CD4-positive, CD25-positive, alpha-beta regulatory T cell (primary cell): Measurements from ENCODE around the gene PDCD1. TPM values are rescaled to one million over a fixed set of nuclear protein-coding genes. Genes with fewer than 3 reads are reported as not detected.

ENCODE experiments used
- ATAC-seq, 2 donors: fragments of 150-1000 bp; cut with Tn5 transposase; one replicate each; pipeline ENCODE4 v1.10.0; 2021; ENCODE audit warnings: low read depth in 2 of 2, moderate number of reproducible peaks in 2 of 2, moderate library complexity in 1 of 2
- DNase-seq, 3 donors: peaks; one replicate each; pipeline versions ENCODE4 v3.0.0 to v3.0.0-alpha.2; 2012 to 2022; ENCODE audit warnings: mixed read lengths in 1 of 3
- H3K27ac ChIP-seq: one replicate; pipeline ENCODE4 v1.7.0; 2013; ENCODE audit warnings: mild to moderate bottlenecking, low read length; ENCODE audit not compliant: insufficient read depth, poor library complexity, severe bottlenecking
- H3K27me3 ChIP-seq: one replicate; pipeline ENCODE4 v1.7.0; 2013; ENCODE audit warnings: low read length; ENCODE audit not compliant: control insufficient read depth, insufficient read depth
- H3K36me3 ChIP-seq: one replicate; pipeline ENCODE4 v1.7.0; 2013; ENCODE audit warnings: mild to moderate bottlenecking, low read length, moderate library complexity; ENCODE audit not compliant: control insufficient read depth, insufficient read depth
- H3K4me1 ChIP-seq: 2 replicates; pipeline ENCODE4 v1.7.0; 2013; ENCODE audit warnings: mild to moderate bottlenecking, low read length; ENCODE audit not compliant: insufficient read depth, control insufficient read depth, poor library complexity, severe bottlenecking
- H3K4me3 ChIP-seq: one replicate; pipeline ENCODE4 v1.7.0; 2013; ENCODE audit warnings: low read depth, mild to moderate bottlenecking, low read length, moderate library complexity
- H3K9me3 ChIP-seq, 2 experiments: 1 replicate in 1 of 2; 2 replicates in 1 of 2; pipeline ENCODE4 v1.7.0; 2013; ENCODE audit warnings: low read length in 2 of 2, mild to moderate bottlenecking in 1 of 2, moderate library complexity in 1 of 2; ENCODE audit not compliant: control insufficient read depth in 2 of 2
- H3K27ac Mint-ChIP-seq, 3 donors: one replicate each; pipeline ENCODE4 v1.8.0; 2020 to 2022; ENCODE audit warnings: mild to moderate bottlenecking in 3 of 3, mixed read lengths in 3 of 3, moderate library complexity in 2 of 3
- H3K27me3 Mint-ChIP-seq: one replicate; pipeline ENCODE4 v1.8.0; 2022; ENCODE audit warnings: mild to moderate bottlenecking, mixed read lengths
- H3K36me3 Mint-ChIP-seq: one replicate; pipeline ENCODE4 v1.8.0; 2020; ENCODE audit warnings: mixed read lengths
- H3K4me1 Mint-ChIP-seq, 4 donors: one replicate each; pipeline ENCODE4 v1.8.0; 2020 to 2022; ENCODE audit warnings: mixed read lengths in 4 of 4, mild to moderate bottlenecking in 1 of 4
- H3K4me3 Mint-ChIP-seq, 4 donors: one replicate each; pipeline ENCODE4 v1.8.0; 2020 to 2022; ENCODE audit warnings: mild to moderate bottlenecking in 4 of 4, mixed read lengths in 4 of 4, moderate library complexity in 3 of 4
- H3K9me3 Mint-ChIP-seq, 7 donors: one replicate each; pipeline ENCODE4 v1.8.0; 2020 to 2022; ENCODE audit warnings: mixed read lengths in 7 of 7, mild to moderate bottlenecking in 3 of 7, moderate library complexity in 2 of 7
- polyA plus RNA-seq, 4 donors: library from polyadenylated mRNA; unstranded; fragments of 300-500 nt; fragmentation: Illumina TruSeq; gene quantifications; one replicate each; pipeline ENCODE4 v1.2.3, GENCODE V29; 2021
- total RNA-seq: library from RNA; stranded (reverse); gene quantifications from one replicate; pipeline ENCODE4 v1.2.3, GENCODE V29; 2022

The PDCD1 gene
- total and polyA plus RNA-seq, 5 donors from 2014 or later, result 6.0 to 12.3 (median 7.2) TPM

GRCh38 chr2:241874277-241874925, 15.7 kb upstream of the PDCD1 start:
- no peak overlapping the region for H3K4me3 ChIP-seq
- H3K4me1 Mint-ChIP-seq, result peaks cover 0 to under 1% (median 0%) of the 10 kb centered on the region in 4 donors

DNA sequence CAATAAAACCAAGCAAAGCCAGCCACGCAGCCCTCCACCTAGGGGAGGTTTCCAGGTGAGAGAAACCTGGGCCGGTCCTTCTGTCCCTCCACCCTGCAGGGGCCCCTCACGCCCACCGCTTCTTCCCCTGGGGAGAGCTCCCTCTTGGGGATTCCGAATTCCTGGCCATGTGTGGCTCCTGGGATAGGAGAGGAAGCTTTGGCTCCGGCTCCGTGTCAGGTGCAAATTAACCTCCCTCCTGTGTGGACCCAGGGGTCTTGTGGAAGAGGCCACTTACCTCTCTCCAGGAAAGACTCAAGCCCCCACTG, 15.1 kb upstream of the PDCD1 start:
- H3K4me1 Mint-ChIP-seq, result peaks cover 0 to 7% (median 4%) of the 10 kb centered on the region in 4 donors
- no peaks in the 10 kb centered on the region for H3K9me3 ChIP-seq
- ATAC-seq (no peak), DNase-seq (no peak)
- H3K9me3 Mint-ChIP-seq, result peaks cover 0 to 1% (median 0%) of the 10 kb centered on the region in 7 donors
- H3K27me3 ChIP-seq, result no peaks in the 10 kb centered on the region
- no peak overlapping the region for H3K27ac ChIP-seq
- peak overlapping the region in 1 of 3 donors; percentile 43 for H3K27ac Mint-ChIP-seq
- no peak overlapping the region for H3K4me3 ChIP-seq
- peaks cover 7% of the 10 kb centered on the region for H3K4me1 ChIP-seq
- no peaks in the 10 kb centered on the region for H3K36me3 ChIP-seq
- H3K27me3 Mint-ChIP-seq, result no peaks in the 10 kb centered on the region
- no peaks in the 10 kb centered on the region for H3K36me3 Mint-ChIP-seq
- H3K4me3 Mint-ChIP-seq, result no peak overlapping the region

More at GRCh38 chr2:241874277-241874925, 15.7 kb upstream of the PDCD1 start:
- Histone ChIP-seq H3K4me1 (peaks cover 4% of the 10 kb centered on the region), H3K27ac (no peak overlapping the region), H3K9me3 (no peaks in the 10 kb centered on the region), H3K36me3 (no peaks in the 10 kb centered on the region), H3K27me3 (no peaks in the 10 kb centered on the region)
- DNase-seq (no peak), ATAC-seq (no peak)
- Mint-ChIP-seq H3K9me3 (peaks cover 0 to 1% (median 0%) of the 10 kb centered on the region in 7 donors), H3K27me3 (no peaks in the 10 kb centered on the region), H3K36me3 (no peaks in the 10 kb centered on the region), H3K4me3 (no peak overlapping the region), H3K27ac (no peak overlapping the region)

- Histone ChIP-seq H3K27me3 (no peaks in the 10 kb centered on the region), H3K27ac (no peak overlapping the region), H3K36me3 (no peaks in the 10 kb centered on the region), H3K4me1 (peaks cover 10% of the 10 kb centered on the region), H3K9me3 (no peaks in the 10 kb centered on the region), H3K4me3 (no peak overlapping the region)
- DNase-seq (no peak), ATAC-seq (no peak)
- Mint-ChIP-seq H3K36me3 (no peaks in the 10 kb centered on the region), H3K27ac (no peak overlapping the region), H3K4me3 (no peak overlapping the region), H3K27me3 (no peaks in the 10 kb centered on the region), H3K9me3 (peaks cover 0 to 1% (median 0%) of the 10 kb centered on the region in 7 donors), H3K4me1 (peaks cover 0 to 13% (median 9%) of the 10 kb centered on the region in 4 donors)
Observed at GRCh38 chr2:241873081-241873802, 14.5 kb upstream of the PDCD1 start.

DNA sequence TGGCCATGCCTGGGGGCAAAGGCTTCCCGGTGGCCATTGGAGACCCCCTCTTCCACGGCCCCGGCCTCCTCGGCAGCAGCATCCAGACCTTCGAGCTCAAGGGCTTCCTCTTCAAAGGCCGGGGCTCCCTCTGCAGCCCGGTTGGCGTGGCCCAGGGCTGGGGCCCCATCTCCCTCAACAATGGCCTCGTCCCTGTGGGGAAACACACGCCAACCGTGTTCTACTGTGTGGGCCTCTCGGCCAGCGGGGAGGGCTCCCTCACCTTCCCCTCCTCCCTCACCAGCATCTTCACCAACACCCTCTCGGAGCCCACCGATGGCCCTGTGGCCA, 13.6 kb upstream of the PDCD1 start:
- no peaks in the 10 kb centered on the region for H3K36me3 ChIP-seq
- ATAC-seq, result no peak
- no peaks in the 10 kb centered on the region for H3K9me3 ChIP-seq
- no peaks in the 10 kb centered on the region for H3K27me3 ChIP-seq
- peaks cover 17% of the 10 kb centered on the region for H3K4me1 ChIP-seq
- no peak overlapping the region for H3K4me3 Mint-ChIP-seq
- no peak overlapping the region for H3K4me3 ChIP-seq
- H3K9me3 Mint-ChIP-seq, result peaks cover 0 to 1% (median 0%) of the 10 kb centered on the region in 7 donors
- H3K4me1 Mint-ChIP-seq, result peaks cover 0 to 22% (median 11%) of the 10 kb centered on the region in 4 donors
- no peak overlapping the region for H3K27ac ChIP-seq
- H3K36me3 Mint-ChIP-seq, result no peaks in the 10 kb centered on the region
- H3K27me3 Mint-ChIP-seq, result no peaks in the 10 kb centered on the region
- no peak overlapping the region for H3K27ac Mint-ChIP-seq
- DNase-seq, result no peak

DNA sequence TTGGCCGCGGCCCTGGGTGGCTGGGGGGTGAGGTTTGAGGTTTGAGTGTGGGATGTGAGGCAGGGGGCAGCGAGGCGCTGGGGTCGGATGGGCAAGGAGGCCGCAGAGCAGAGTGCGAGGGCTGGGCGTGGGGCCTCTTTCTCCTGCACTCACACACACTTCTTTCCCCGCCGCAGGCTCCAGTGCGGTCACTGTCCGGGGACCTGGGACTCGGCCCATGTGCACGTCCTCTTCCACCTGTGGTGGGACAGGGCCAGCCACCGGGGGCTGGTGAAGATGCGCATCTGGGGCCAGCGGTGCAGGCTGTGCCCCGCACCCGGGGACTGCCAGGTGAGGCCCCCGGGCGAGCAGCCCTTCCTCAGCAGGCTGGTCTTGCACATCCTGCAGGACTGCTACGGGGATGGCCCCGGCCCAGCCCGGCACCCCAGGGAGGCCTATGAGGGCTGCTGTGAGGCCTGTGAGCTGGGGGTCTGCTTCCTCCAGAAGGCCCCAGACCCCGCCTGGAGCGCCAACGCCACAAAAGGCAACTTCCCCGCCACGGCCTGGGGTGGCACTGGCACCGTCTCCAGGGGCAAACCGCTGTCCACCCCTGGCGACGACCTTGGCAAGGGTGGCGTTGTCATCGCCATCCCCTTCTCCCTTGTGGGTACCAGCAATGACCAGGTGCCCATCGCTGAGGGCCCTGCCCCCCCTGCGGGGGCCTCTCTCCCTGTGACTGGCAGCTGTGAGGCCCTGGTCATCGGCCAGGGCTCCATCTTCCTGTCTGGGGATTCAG, 13.0 kb upstream of the PDCD1 start:
- H3K9me3 Mint-ChIP-seq, result peaks cover 0 to 1% (median 0%) of the 10 kb centered on the region in 7 donors
- H3K27me3 ChIP-seq, result no peaks in the 10 kb centered on the region
- no peaks in the 10 kb centered on the region for H3K36me3 ChIP-seq
- H3K4me1 ChIP-seq, result peaks cover 23% of the 10 kb centered on the region
- H3K4me1 Mint-ChIP-seq, result peaks cover 0 to 26% (median 11%) of the 10 kb centered on the region in 4 donors
- H3K27me3 Mint-ChIP-seq, result no peaks in the 10 kb centered on the region
- no peak overlapping the region for H3K4me3 Mint-ChIP-seq
- DNase-seq (no peak), ATAC-seq (no peak)
- H3K27ac ChIP-seq, result no peak overlapping the region
- H3K4me3 ChIP-seq, result no peak overlapping the region
- H3K27ac Mint-ChIP-seq, result peak overlapping the region in 1 of 3 donors; percentile 26
- no peaks in the 10 kb centered on the region for H3K9me3 ChIP-seq
- H3K36me3 Mint-ChIP-seq, result no peaks in the 10 kb centered on the region

DNA sequence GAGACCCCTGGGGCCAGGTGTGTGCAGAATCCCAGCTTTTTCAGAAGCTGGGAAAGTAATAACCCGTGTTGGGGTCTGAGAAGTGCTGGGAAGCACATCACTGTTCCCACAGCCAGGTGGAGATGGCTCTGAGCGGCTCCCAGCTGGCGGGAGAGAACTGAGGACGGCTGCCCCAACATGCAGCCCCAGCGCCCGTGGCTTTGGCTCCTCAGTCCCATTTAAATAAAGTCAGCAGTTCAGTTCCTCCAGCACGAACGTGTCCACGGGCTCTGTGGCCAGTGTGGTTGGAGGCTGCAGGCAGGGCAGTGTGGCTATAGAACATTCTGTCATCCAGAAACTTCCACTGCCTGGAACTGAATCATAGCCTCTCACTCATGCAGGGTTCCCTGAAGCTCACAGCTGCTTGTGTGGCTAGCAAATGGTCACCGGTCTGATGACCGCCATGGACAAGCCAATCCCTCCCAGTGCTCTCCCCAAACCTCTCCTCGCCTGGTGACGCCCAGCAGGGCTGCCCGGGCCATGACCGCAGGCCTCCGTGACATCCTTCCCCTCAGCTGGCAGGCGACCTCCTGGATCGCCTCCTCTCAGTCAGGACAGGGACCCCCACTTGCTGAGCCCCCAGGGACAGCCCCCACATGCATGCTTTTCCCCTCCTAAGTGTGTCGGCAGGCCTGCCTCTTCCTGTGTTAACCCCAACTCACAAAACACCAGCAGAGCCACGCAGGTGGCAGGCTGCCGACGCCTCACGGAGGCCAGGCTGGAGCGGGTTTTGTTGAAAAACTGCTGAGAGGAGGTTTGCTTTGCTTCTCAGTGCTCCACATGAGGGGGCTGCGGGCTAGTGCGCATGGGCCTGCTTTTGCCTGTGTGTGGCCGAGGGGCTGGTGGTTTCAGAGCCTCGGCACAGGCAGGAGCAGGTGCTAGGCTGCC, 12.2 kb upstream of the PDCD1 start:
- Mint-ChIP-seq H3K4me3 (peak overlapping the region in 1 of 4 donors; percentile 70), H3K27me3 (no peaks in the 10 kb centered on the region)

DNA sequence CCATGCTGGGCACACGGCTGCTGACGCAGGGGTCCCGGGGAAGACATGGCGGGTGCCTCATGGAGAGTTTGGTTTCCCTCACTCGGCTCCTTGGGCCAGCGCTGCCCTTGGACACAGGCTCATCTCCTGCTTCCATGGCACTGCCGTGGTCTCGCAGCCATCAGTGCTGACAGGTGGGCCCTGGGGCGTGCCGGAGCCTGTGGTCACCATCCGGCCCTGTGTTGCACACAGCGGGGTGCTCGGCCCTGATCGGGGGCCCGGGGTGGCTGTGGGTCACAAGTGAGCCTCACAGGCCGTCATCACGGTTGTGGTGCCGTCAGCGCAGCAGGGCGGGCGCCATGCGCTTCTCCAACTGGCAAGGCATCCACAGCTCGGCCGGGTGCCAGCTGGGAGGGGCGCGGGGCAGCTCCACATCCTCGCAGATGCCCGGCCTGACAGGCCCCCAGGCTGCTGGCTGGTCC, 11.4 kb upstream of the PDCD1 start:
- H3K4me1 ChIP-seq, result peaks cover 23% of the 10 kb centered on the region
- H3K27me3 ChIP-seq, result no peaks in the 10 kb centered on the region
- no peaks in the 10 kb centered on the region for H3K36me3 ChIP-seq
- Mint-ChIP-seq H3K36me3 (no peaks in the 10 kb centered on the region), H3K4me3 (no peak overlapping the region), H3K27ac (no peak overlapping the region), H3K9me3 (peaks cover 0 to 1% (median 0%) of the 10 kb centered on the region in 7 donors), H3K4me1 (peaks cover 2 to 34% (median 14%) of the 10 kb centered on the region in 4 donors), H3K27me3 (no peaks in the 10 kb centered on the region)
- H3K27ac ChIP-seq, result no peak overlapping the region
- H3K9me3 ChIP-seq, result no peaks in the 10 kb centered on the region
- DNase-seq (no peak), ATAC-seq (no peak)
- H3K4me3 ChIP-seq, result no peak overlapping the region

More for the DNA sequence above, 12.2 kb upstream of the PDCD1 start:
- no peaks in the 10 kb centered on the region for H3K27me3 ChIP-seq
- ATAC-seq (no peak), DNase-seq (no peak)
- no peaks in the 10 kb centered on the region for H3K9me3 ChIP-seq
- Mint-ChIP-seq H3K27ac (no peak overlapping the region), H3K4me1 (peaks cover 0 to 27% (median 11%) of the 10 kb centered on the region in 4 donors), H3K36me3 (no peaks in the 10 kb centered on the region), H3K9me3 (peaks cover 0 to 1% (median 0%) of the 10 kb centered on the region in 7 donors)
- H3K27ac ChIP-seq, result no peak overlapping the region
- no peaks in the 10 kb centered on the region for H3K36me3 ChIP-seq
- H3K4me3 ChIP-seq, result no peak overlapping the region
- H3K4me1 ChIP-seq, result peaks cover 23% of the 10 kb centered on the region
